ENCODE measurements around the gene PTPN18.
A peak's percentile ranks its signal among the peaks of the same experiment; 100 is the strongest.

PTPN18 gene

GRCh38 chr2:130342020-130342532 lies 13.8 kb upstream of the PTPN18 start:
- H3K36me3 ChIP-seq: peaks cover 37% of the 10 kb centered on the region
- DNase-seq: peak; percentile 91

GRCh38 chr2:130342533-130343275 lies 13.2 kb upstream of the PTPN18 start, which contains the start of gene IMP4:
TSS of gene IMP4 (plus strand) at chr2:130342897. CDS start at chr2:130342933, 36 bp downstream.
- Histone ChIP-seq H3K36me3 (peaks cover 44% of the 10 kb centered on the region), H3K27me3 (ENCODE audit: insufficient read depth, low read depth, severe bottlenecking) (no peaks in the 10 kb centered on the region), H3K9me3 (ENCODE audit: severe bottlenecking) (no peaks in the 10 kb centered on the region), H3K27ac (peak within 1 kb of the TSS; percentile 83), H3K4me3 (ENCODE audit: low read depth, low read length) (peak within 1 kb of the TSS; percentile 83)
- peak; percentile 43; the same call in 1 of the 2 replicates for TF ChIP-seq CTCF (IDR thresholded peaks at IDR 0.05; ENCODE audit: low read depth, low read length)
- peak; percentile 97 for DNase-seq

More at GRCh38 chr2:130342020-130342532, 13.8 kb upstream of the PTPN18 start:
- Histone ChIP-seq H3K27ac (peak overlapping the region; percentile 83), H3K27me3 (ENCODE audit: insufficient read depth, low read depth, severe bottlenecking) (no peaks in the 10 kb centered on the region), H3K4me3 (ENCODE audit: low read depth, low read length) (peak overlapping the region; percentile 83), H3K9me3 (ENCODE audit: severe bottlenecking) (no peaks in the 10 kb centered on the region)
- no peak for TF ChIP-seq CTCF (IDR thresholded peaks at IDR 0.05; ENCODE audit: low read depth, low read length)

GRCh38 chr2:130344578-130344977 lies 11.3 kb upstream of the PTPN18 start:
- Histone ChIP-seq H3K27ac (no peak overlapping the region), H3K4me3 (ENCODE audit: low read depth, low read length) (no peak overlapping the region), H3K9me3 (ENCODE audit: severe bottlenecking) (no peaks in the 10 kb centered on the region), H3K36me3 (peaks cover 35% of the 10 kb centered on the region), H3K27me3 (ENCODE audit: insufficient read depth, low read depth, severe bottlenecking) (no peaks in the 10 kb centered on the region)
- TF ChIP-seq CTCF (IDR thresholded peaks at IDR 0.05; ENCODE audit: low read depth, low read length): no peak
- no peak for DNase-seq

GRCh38 chr2:130345091-130345490 lies 10.8 kb upstream of the PTPN18 start:
- Histone ChIP-seq H3K27ac (no peak overlapping the region), H3K4me3 (ENCODE audit: low read depth, low read length) (no peak overlapping the region), H3K27me3 (ENCODE audit: insufficient read depth, low read depth, severe bottlenecking) (no peaks in the 10 kb centered on the region), H3K36me3 (peaks cover 35% of the 10 kb centered on the region), H3K9me3 (ENCODE audit: severe bottlenecking) (no peaks in the 10 kb centered on the region)
- DNase-seq: no peak
- no peak for TF ChIP-seq CTCF (IDR thresholded peaks at IDR 0.05; ENCODE audit: low read depth, low read length)

- no peak for DNase-seq
- no peak overlapping the region for H3K27ac ChIP-seq
- TF ChIP-seq CTCF (IDR thresholded peaks at IDR 0.05; ENCODE audit: low read depth, low read length): no peak
- H3K4me3 ChIP-seq (ENCODE audit: low read depth, low read length): no peak overlapping the region
- H3K27me3 ChIP-seq (ENCODE audit: insufficient read depth, low read depth, severe bottlenecking): no peaks in the 10 kb centered on the region
- H3K9me3 ChIP-seq (ENCODE audit: severe bottlenecking): no peaks in the 10 kb centered on the region
- peaks cover 35% of the 10 kb centered on the region for H3K36me3 ChIP-seq
Measured at GRCh38 chr2:130345611-130346010, 10.2 kb upstream of the PTPN18 start.

Data from WERI-Rb-1 (cell line).